Measurements from ENCODE around the gene RHBDL1. TPM values are rescaled to one million over a fixed set of nuclear protein-coding genes. Genes with fewer than 3 reads are reported as not detected.

The RHBDL1 gene
- total and polyA plus RNA-seq, 2 donors (not counting 3 experiments of a cell fraction or from before 2014, with no cell fraction given), result 1.1 to 1.8 TPM

- H3K4me2 ChIP-seq (ENCODE audit: insufficient read depth, low read length), result no peak overlapping the region
- no peaks in the 10 kb centered on the region for H3K9me1 ChIP-seq (replicated peaks; ENCODE audit: control insufficient read depth, extremely low read depth, insufficient read depth, low read length)
- no peak overlapping the region for H3K4me3 ChIP-seq (replicated peaks in 1 of 3; ENCODE audit: insufficient read depth in 1 of 3, low read depth in 1 of 3, low read length in 3 of 3)
- FAIRE-seq (no peak), DNase-seq (ENCODE audit: low read depth, low spot score) (no peak)
- peaks cover 8% of the 10 kb centered on the region for H3K4me1 ChIP-seq (ENCODE audit: control insufficient read depth, extremely low read depth, insufficient read depth, low read length)
- H3K27ac ChIP-seq (ENCODE audit: insufficient read depth, low read depth, low read length), result no peak overlapping the region
- H2AFZ ChIP-seq (ENCODE audit: low read depth, low read length), result no peak overlapping the region
- H4K20me1 ChIP-seq (replicated peaks; ENCODE audit: control insufficient read depth, extremely low read depth, insufficient read depth, low read length), result no peaks in the 10 kb centered on the region
- POLR2A ChIA-PET, result no interaction called here
- intact Hi-C loops (cut with micrococcal nuclease) (no loop called here), dilution Hi-C loops (cut with MboI; ENCODE audit: extremely low pct_ligation_motif_present, low sequenced_read_pairs) (no loop called here)
- H3K9me3 ChIP-seq (replicated peaks; ENCODE audit: control insufficient read depth, insufficient read depth, low read length), result no peaks in the 10 kb centered on the region
- H3K27me3 ChIP-seq (ENCODE audit: control insufficient read depth in 2 of 2, insufficient read depth in 2 of 2, low read length in 2 of 2), result no peaks in the 10 kb centered on the region
- H3K36me3 ChIP-seq (ENCODE audit: control insufficient read depth in 2 of 2, extremely low read depth in 1 of 2, insufficient read depth in 2 of 2, low read length in 2 of 2), result peaks cover 0 to 2% of the 10 kb centered on the region in 2 experiments
- BruUV-seq (replicated peaks), result no TSS peak
- TF ChIP-seq MAX (IDR thresholded peaks at IDR 0.05; ENCODE audit: insufficient read depth, insufficient read length) (no peak), EZH2 (IDR thresholded peaks at IDR 0.05; ENCODE audit: borderline replicate concordance, low read depth, low read length, severe bottlenecking) (no peak), FOS (IDR thresholded peaks at IDR 0.05; ENCODE audit: borderline replicate concordance, insufficient read depth, low read length) (no peak), GATA2 (IDR thresholded peaks at IDR 0.05; ENCODE audit: insufficient read depth, insufficient read length, low read depth, low read length) (no peak), JUN (IDR thresholded peaks at IDR 0.05; ENCODE audit: borderline replicate concordance, insufficient read depth, insufficient read length, low read depth) (no peak), CTCF (IDR thresholded peaks at IDR 0.05; ENCODE audit: extremely low read depth in 1 of 2, insufficient read depth in 1 of 2, low read depth in 1 of 2, low read length in 2 of 2) (no peak), POLR2AphosphoS5 (IDR thresholded peaks at IDR 0.05; ENCODE audit: insufficient read depth, low read depth, low read length) (no peak)
- no peaks in the 10 kb centered on the region for H3K79me2 ChIP-seq (ENCODE audit: control insufficient read depth, insufficient read depth, low read length)
- CTCF ChIA-PET, result interaction anchor here (0.6 to 3.0 kb wide), 3 partner anchors 8 to 251 kb away, joined by 3 to 16 read pairs (median 4); partner anchors contain the start of genes DECR2 and RHOT2
- H3K9ac ChIP-seq (replicated peaks; ENCODE audit: extremely low read depth, insufficient read depth, low read length), result no peak overlapping the region
These were observed 22.8 kb upstream of the RHBDL1 start for GRCh38 chr16:652454-653305.

Measured in endothelial cell of umbilical vein (primary cell).